OCI-LY3 (cell line): ENCODE data around the gene ELMO2.

ENCODE experiments used
- H2AFZ ChIP-seq: fragments of 200-600, 300-600 bp; shearing (Covaris generic); 2 replicates; pipeline ENCODE4 v1.6.0; 2014; ENCODE audit warnings: antibody characterized with exemption, low read depth, low read length
- H3K27ac ChIP-seq: fragments of 200-600, 300-600 bp; sonication (generic); 2 replicates; pipeline ENCODE4 v1.5.1; 2014; ENCODE audit warnings: mild to moderate bottlenecking, low read length, moderate library complexity, mixed read lengths
- H3K27me3 ChIP-seq: fragments of 200-600, 300-600 bp; sonication (generic); 2 replicates; pipeline ENCODE4 v1.6.1; 2014; ENCODE audit warnings: low read depth, low read length, mixed read lengths
- H3K36me3 ChIP-seq: fragments of 200-600, 300-600 bp; sonication (generic); replicated peaks from 2 replicates; pipeline ENCODE3; 2014; ENCODE audit warnings: low read depth, low read length, mixed read lengths
- H3K4me1 ChIP-seq: fragments of 300-600, 200-600 bp; sonication (generic); 2 replicates; pipeline ENCODE4 v1.6.1; 2014; ENCODE audit warnings: low read length, mixed read lengths
- H3K4me2 ChIP-seq: fragments of 200-600, 300-600 bp; sonication (generic); 2 replicates; pipeline ENCODE4 v1.6.1; 2014; ENCODE audit warnings: low read length, mixed read lengths
- H3K4me3 ChIP-seq: fragments of 300-600, 200-600 bp; sonication (generic); 2 replicates; pipeline ENCODE4 v1.5.1; 2014; ENCODE audit warnings: antibody characterized with exemption, mild to moderate bottlenecking, low read length, moderate library complexity
- H3K79me2 ChIP-seq: fragments of 300-600, 200-600 bp; shearing (Covaris generic); 2 replicates; pipeline ENCODE4 v1.6.1; 2014; ENCODE audit warnings: mild to moderate bottlenecking, low read length, mixed read lengths
- H3K9ac ChIP-seq: fragments of 300-600, 200-600 bp; shearing (Covaris generic); 2 replicates; pipeline ENCODE4 v1.6.0; 2014; ENCODE audit warnings: mild to moderate bottlenecking, low read length, moderate library complexity
- H3K9me3 ChIP-seq: fragments of 200-600, 300-600 bp; shearing (Covaris generic); 2 replicates; pipeline ENCODE4 v1.6.1; 2014; ENCODE audit warnings: low read length, mixed read lengths; ENCODE audit not compliant: insufficient read depth
- H4K20me1 ChIP-seq: fragments of 200-600, 300-600 bp; sonication (generic); 2 replicates; pipeline ENCODE4 v1.6.1; 2016; ENCODE audit warnings: low read length, mixed read lengths; ENCODE audit not compliant: insufficient read depth
- EZH2phosphoT487 ChIP-seq: fragments of 200-600 bp; shearing (Covaris generic); IDR thresholded peaks from 2 replicates; pipeline ENCODE4 v1.6.1; 2018; ENCODE audit warnings: antibody characterized with exemption, mixed run types, low read depth
- TF ChIP-seq, protein P1 (sequence below): fragments of 200-600, 300-600 bp; sonication (generic); IDR thresholded peaks from 2 replicates; pipeline ENCODE4 v1.5.1; 2014; ENCODE audit warnings: antibody characterized with exemption, low read length, low read depth

The ELMO2 gene

DNA sequence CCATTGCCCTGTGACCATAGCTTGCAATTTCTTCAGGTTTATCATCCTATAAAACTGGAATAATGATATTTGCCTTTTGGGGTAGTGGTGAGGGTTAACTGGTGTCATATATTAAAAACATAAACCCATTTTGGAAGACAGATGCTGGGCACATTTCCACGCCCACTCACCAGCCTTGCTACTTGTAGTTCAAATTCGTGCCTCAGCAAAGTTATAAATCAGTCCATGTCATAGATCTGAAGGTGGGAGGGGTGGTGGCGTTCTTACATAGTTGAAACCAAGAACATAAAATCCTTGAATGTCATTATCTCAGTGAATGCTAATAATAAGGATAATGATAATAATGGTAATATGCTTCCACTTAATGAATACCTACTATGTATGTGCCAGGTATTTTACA lies 9.4 kb upstream of the ELMO2 start:
- TF ChIP-seq, protein P1, sequence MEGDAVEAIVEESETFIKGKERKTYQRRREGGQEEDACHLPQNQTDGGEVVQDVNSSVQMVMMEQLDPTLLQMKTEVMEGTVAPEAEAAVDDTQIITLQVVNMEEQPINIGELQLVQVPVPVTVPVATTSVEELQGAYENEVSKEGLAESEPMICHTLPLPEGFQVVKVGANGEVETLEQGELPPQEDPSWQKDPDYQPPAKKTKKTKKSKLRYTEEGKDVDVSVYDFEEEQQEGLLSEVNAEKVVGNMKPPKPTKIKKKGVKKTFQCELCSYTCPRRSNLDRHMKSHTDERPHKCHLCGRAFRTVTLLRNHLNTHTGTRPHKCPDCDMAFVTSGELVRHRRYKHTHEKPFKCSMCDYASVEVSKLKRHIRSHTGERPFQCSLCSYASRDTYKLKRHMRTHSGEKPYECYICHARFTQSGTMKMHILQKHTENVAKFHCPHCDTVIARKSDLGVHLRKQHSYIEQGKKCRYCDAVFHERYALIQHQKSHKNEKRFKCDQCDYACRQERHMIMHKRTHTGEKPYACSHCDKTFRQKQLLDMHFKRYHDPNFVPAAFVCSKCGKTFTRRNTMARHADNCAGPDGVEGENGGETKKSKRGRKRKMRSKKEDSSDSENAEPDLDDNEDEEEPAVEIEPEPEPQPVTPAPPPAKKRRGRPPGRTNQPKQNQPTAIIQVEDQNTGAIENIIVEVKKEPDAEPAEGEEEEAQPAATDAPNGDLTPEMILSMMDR = no peak
- TF ChIP-seq EZH2phosphoT487 = no peak
- no peaks in the 10 kb centered on the region for H3K79me2 ChIP-seq

DNA sequence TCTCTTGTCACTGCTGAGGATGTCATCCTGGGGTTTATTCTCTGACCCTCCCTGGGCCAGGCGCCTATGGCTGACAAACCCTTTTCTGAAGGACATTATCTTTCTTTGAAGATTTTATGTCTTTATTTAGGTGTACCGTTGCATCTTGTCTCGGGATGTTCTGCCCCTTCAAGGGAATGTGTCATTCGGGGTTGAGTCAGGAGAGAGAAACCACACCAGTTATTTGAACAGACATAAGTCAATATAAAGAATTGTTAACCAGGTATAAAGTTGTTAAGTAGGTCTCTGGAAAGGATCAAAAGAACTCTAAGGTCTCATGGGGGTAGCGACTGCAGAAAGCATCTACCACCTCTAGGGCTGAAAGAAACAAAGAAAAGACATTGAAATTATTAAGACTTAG lies 8.2 kb upstream of the ELMO2 start:
- no peaks in the 10 kb centered on the region for H3K79me2 ChIP-seq
- H3K27ac ChIP-seq = no peak overlapping the region
- no peaks in the 10 kb centered on the region for H3K9me3 ChIP-seq
- H3K4me3 ChIP-seq = no peak overlapping the region
- TF ChIP-seq EZH2phosphoT487 = no peak
- TF ChIP-seq, protein P1 = no peak
- peaks cover 5% of the 10 kb centered on the region for H3K4me1 ChIP-seq
- H3K36me3 ChIP-seq = no peaks in the 10 kb centered on the region
- no peak overlapping the region for H3K9ac ChIP-seq
- no peak overlapping the region for H3K4me2 ChIP-seq
- no peak overlapping the region for H2AFZ ChIP-seq
- H4K20me1 ChIP-seq = no peaks in the 10 kb centered on the region
- H3K27me3 ChIP-seq = peaks cover 68% of the 10 kb centered on the region

More for the DNA sequence above, 9.4 kb upstream of the ELMO2 start:
- Histone ChIP-seq H3K9me3 (no peaks in the 10 kb centered on the region), H3K4me3 (no peak overlapping the region), H3K4me2 (no peak overlapping the region), H3K36me3 (no peaks in the 10 kb centered on the region), H3K27ac (no peak overlapping the region), H3K9ac (no peak overlapping the region), H3K27me3 (peaks cover 70% of the 10 kb centered on the region), H3K4me1 (peaks cover under 1% of the 10 kb centered on the region; the same call in 1 of the 2 replicates), H4K20me1 (no peaks in the 10 kb centered on the region), H2AFZ (no peak overlapping the region)

DNA sequence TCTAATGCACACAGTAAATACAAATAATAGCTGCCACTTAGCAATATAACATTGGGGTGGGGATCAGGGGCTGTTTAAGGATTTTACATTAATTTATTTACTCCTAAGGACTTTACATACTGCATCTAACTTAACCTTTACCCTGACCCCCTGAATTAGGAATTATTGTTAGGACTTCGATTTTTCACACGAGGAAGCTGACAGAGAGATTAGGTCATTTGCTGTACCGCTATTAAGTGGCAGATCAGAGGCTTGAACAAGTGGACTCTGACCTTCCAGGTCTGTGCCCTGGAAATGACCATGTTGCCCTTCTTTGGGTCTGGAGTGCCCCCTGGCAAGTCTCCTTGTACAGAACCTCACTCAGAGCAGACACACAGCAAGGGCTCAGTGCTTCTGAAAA lies 5.2 kb upstream of the ELMO2 start:
- TF ChIP-seq EZH2phosphoT487 = no peak
- TF ChIP-seq, protein P1 = no peak
- H3K4me2 ChIP-seq = no peak overlapping the region
- H3K79me2 ChIP-seq = no peaks in the 10 kb centered on the region
- no peaks in the 10 kb centered on the region for H4K20me1 ChIP-seq
- peaks cover 62% of the 10 kb centered on the region for H3K27me3 ChIP-seq
- no peak overlapping the region for H3K27ac ChIP-seq
- H3K4me3 ChIP-seq = no peak overlapping the region
- H3K9ac ChIP-seq = no peak overlapping the region
- peaks cover 11% of the 10 kb centered on the region for H3K4me1 ChIP-seq
- H2AFZ ChIP-seq = no peak overlapping the region
- no peaks in the 10 kb centered on the region for H3K36me3 ChIP-seq
- H3K9me3 ChIP-seq = no peaks in the 10 kb centered on the region

DNA sequence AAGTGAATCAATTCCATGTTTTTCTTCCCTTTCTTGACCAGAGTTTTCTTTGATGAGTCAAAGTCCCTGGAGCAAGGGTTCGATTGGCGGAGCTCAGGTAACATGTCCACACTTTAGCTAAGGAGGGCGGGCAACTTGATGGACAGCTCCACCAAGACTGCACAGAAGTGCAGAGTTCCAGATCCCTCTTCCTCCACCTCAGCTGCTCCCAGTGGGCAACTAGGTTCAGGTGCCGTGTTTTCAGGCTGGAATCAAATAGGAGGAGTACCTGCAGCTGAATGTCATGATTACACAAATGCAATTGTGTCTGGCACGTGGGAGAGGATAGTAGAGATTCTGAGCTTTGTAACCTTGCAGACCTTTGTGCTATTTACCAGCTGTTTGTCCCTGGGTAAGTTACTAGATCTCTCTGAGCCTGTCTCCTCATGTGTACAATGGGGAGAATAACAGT lies 1.9 kb upstream of the ELMO2 start:
- Histone ChIP-seq H3K4me1 (peaks cover 17% of the 10 kb centered on the region), H4K20me1 (peaks cover 10% of the 10 kb centered on the region; the same call in 1 of the 2 replicates), H3K4me3 (no peak overlapping the region), H3K9ac (no peak overlapping the region), H3K27me3 (peaks cover 29% of the 10 kb centered on the region), H3K36me3 (no peaks in the 10 kb centered on the region), H3K27ac (no peak overlapping the region), H3K79me2 (peaks cover 11% of the 10 kb centered on the region), H3K9me3 (no peaks in the 10 kb centered on the region), H2AFZ (no peak overlapping the region), H3K4me2 (no peak overlapping the region)
- no peak for TF ChIP-seq EZH2phosphoT487
- TF ChIP-seq, protein P1 = no peak
